GM23338 (cell line): ENCODE data around the gene ADAMTSL2.

Source experiments
- CREB1 ChIP-seq: fragments of 250-450 bp; sonication (Bioruptor Pico); IDR thresholded peaks from 2 replicates; pipeline ENCODE4 v1.5.0; 2020; ENCODE audit warnings: low read depth, mild to moderate bottlenecking, moderate library complexity
- EZH2 ChIP-seq: fragments of 200-600 bp; sonication (generic); IDR thresholded peaks from one replicate; pipeline ENCODE4 v1.8.0; 2017; ENCODE audit warnings: antibody characterized with exemption, mild to moderate bottlenecking, low read depth; ENCODE audit not compliant: unreplicated experiment
- STAT1 ChIP-seq: IDR thresholded peaks from one replicate; pipeline ENCODE4 v1.6.1; 2016; ENCODE audit warnings: antibody characterized with exemption; ENCODE audit not compliant: unreplicated experiment
- TF ChIP-seq, protein P1 (sequence below), 2 experiments: fragments of 200-600 bp in 1 of 2; sonication (generic) in 1 of 2; conservative IDR thresholded peaks; 2 replicates each; pipeline versions ENCODE4 v1.5.1 to v1.6.1; 2016 to 2017; ENCODE audit warnings: antibody characterized with exemption in 2 of 2, low read depth in 2 of 2, mild to moderate bottlenecking in 2 of 2, moderate library complexity in 1 of 2
- TF ChIP-seq, protein P2 (sequence below): IDR thresholded peaks from one replicate; pipeline ENCODE4 v1.6.1; 2018; ENCODE audit warnings: antibody characterized with exemption; ENCODE audit not compliant: unreplicated experiment

DNA sequence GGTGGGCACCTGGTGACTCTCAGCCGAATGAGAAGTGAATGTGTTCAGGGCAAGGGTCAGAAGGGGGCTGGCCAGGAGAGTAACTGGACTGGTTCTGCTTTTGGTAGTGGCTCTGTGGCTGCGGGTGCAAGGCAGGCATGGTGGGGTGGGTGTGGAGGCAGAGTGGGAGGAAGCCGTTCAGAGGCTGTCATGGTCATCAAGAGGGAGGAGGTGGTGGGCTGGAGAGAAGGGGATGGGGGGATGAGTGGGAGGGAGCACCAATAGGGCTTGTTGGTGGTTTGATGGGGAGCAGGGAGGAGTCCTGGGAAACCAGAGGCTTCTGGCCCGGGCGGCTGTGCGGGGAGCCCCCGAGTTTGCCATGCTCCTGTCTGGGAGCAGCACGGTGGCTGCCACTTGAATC, 61.4 kb downstream of the ADAMTSL2 start:
- TF ChIP-seq, protein P1, sequence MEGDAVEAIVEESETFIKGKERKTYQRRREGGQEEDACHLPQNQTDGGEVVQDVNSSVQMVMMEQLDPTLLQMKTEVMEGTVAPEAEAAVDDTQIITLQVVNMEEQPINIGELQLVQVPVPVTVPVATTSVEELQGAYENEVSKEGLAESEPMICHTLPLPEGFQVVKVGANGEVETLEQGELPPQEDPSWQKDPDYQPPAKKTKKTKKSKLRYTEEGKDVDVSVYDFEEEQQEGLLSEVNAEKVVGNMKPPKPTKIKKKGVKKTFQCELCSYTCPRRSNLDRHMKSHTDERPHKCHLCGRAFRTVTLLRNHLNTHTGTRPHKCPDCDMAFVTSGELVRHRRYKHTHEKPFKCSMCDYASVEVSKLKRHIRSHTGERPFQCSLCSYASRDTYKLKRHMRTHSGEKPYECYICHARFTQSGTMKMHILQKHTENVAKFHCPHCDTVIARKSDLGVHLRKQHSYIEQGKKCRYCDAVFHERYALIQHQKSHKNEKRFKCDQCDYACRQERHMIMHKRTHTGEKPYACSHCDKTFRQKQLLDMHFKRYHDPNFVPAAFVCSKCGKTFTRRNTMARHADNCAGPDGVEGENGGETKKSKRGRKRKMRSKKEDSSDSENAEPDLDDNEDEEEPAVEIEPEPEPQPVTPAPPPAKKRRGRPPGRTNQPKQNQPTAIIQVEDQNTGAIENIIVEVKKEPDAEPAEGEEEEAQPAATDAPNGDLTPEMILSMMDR (conservative IDR thresholded peaks at IDR 0.05; ENCODE audit: low read depth in 2 of 2) = no peak
- TF ChIP-seq STAT1 (no peak), EZH2 (no peak), CREB1 (no peak)
- TF ChIP-seq, protein P2, sequence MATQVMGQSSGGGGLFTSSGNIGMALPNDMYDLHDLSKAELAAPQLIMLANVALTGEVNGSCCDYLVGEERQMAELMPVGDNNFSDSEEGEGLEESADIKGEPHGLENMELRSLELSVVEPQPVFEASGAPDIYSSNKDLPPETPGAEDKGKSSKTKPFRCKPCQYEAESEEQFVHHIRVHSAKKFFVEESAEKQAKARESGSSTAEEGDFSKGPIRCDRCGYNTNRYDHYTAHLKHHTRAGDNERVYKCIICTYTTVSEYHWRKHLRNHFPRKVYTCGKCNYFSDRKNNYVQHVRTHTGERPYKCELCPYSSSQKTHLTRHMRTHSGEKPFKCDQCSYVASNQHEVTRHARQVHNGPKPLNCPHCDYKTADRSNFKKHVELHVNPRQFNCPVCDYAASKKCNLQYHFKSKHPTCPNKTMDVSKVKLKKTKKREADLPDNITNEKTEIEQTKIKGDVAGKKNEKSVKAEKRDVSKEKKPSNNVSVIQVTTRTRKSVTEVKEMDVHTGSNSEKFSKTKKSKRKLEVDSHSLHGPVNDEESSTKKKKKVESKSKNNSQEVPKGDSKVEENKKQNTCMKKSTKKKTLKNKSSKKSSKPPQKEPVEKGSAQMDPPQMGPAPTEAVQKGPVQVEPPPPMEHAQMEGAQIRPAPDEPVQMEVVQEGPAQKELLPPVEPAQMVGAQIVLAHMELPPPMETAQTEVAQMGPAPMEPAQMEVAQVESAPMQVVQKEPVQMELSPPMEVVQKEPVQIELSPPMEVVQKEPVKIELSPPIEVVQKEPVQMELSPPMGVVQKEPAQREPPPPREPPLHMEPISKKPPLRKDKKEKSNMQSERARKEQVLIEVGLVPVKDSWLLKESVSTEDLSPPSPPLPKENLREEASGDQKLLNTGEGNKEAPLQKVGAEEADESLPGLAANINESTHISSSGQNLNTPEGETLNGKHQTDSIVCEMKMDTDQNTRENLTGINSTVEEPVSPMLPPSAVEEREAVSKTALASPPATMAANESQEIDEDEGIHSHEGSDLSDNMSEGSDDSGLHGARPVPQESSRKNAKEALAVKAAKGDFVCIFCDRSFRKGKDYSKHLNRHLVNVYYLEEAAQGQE = no peak
